ENCODE measurements around the gene KRTAP4-2.
"Not testable (repeated sequence)": the region's sequence is repeated elsewhere in the genome, so short reads cannot be mapped to it uniquely, and the experiment has no call there.

Gene KRTAP4-2

GRCh38 chr17:41211845-41212466 lies 33.9 kb upstream of the KRTAP4-2 start:
- Mint-ChIP-seq H3K9me3 (peaks cover 20% of the 10 kb centered on the region), H3K27ac (no peak overlapping the region), H3K4me3 (no peak overlapping the region), H3K27me3 (ENCODE audit: low read depth, poor library complexity) (peaks cover 5% of the 10 kb centered on the region), H3K36me3 (ENCODE audit: low read depth) (no peaks in the 10 kb centered on the region), H3K4me1 (no peaks in the 10 kb centered on the region)
- TF ChIP-seq CTCF (IDR thresholded peaks at IDR 0.05) = no peak
- no peak for DNase-seq

- Mint-ChIP-seq H3K27ac (no peak overlapping the region), H3K27me3 (ENCODE audit: low read depth, poor library complexity) (peaks cover 4% of the 10 kb centered on the region), H3K4me3 (no peak overlapping the region), H3K9me3 (peaks cover 4% of the 10 kb centered on the region), H3K4me1 (no peaks in the 10 kb centered on the region), H3K36me3 (ENCODE audit: low read depth) (no peaks in the 10 kb centered on the region)
- TF ChIP-seq CTCF (IDR thresholded peaks at IDR 0.05) = no peak
- DNase-seq = no peak
Observed at GRCh38 chr17:41199421-41200078, 21.5 kb upstream of the KRTAP4-2 start.

GRCh38 chr17:41196068-41196467 lies 18.0 kb upstream of the KRTAP4-2 start:
- peaks cover 4% of the 10 kb centered on the region for H3K27me3 Mint-ChIP-seq (ENCODE audit: low read depth, poor library complexity)
- no peak for DNase-seq
- no peak overlapping the region for H3K4me3 Mint-ChIP-seq
- no peaks in the 10 kb centered on the region for H3K4me1 Mint-ChIP-seq
- no peaks in the 10 kb centered on the region for H3K36me3 Mint-ChIP-seq (ENCODE audit: low read depth)
- TF ChIP-seq CTCF (IDR thresholded peaks at IDR 0.05) = no peak
- peaks cover 8% of the 10 kb centered on the region for H3K9me3 Mint-ChIP-seq
- no peak overlapping the region for H3K27ac Mint-ChIP-seq

GRCh38 chr17:41190328-41190727 lies 12.3 kb upstream of the KRTAP4-2 start:
- no peak for TF ChIP-seq CTCF (IDR thresholded peaks at IDR 0.05)
- Mint-ChIP-seq H3K9me3 (peaks cover 4% of the 10 kb centered on the region), H3K27ac (no peak overlapping the region), H3K27me3 (ENCODE audit: low read depth, poor library complexity) (peaks cover 16% of the 10 kb centered on the region), H3K36me3 (ENCODE audit: low read depth) (no peaks in the 10 kb centered on the region), H3K4me1 (no peaks in the 10 kb centered on the region), H3K4me3 (no peak overlapping the region)
- no peak for DNase-seq

- not testable (repeated sequence) for H3K36me3 Mint-ChIP-seq (ENCODE audit: low read depth); H3K9me3 Mint-ChIP-seq; H3K27ac Mint-ChIP-seq; H3K4me3 Mint-ChIP-seq; H3K4me1 Mint-ChIP-seq; DNase-seq
- H3K27me3 Mint-ChIP-seq (ENCODE audit: low read depth, poor library complexity) = peaks cover 16% of the 10 kb centered on the region
Observed at GRCh38 chr17:41189837-41190318, 11.9 kb upstream of the KRTAP4-2 start, which contains the start of gene KRTAP9-1. KRTAP9-1 (plus strand) TSS chr17:41189887; CDS start chr17:41189887, 0 bp downstream.

- no peak for DNase-seq
- Mint-ChIP-seq H3K4me1 (no peaks in the 10 kb centered on the region), H3K9me3 (no peaks in the 10 kb centered on the region), H3K27ac (no peak overlapping the region), H3K36me3 (ENCODE audit: low read depth) (no peaks in the 10 kb centered on the region), H3K27me3 (ENCODE audit: low read depth, poor library complexity) (peaks cover 16% of the 10 kb centered on the region), H3K4me3 (no peak overlapping the region)
- no peak for TF ChIP-seq CTCF (IDR thresholded peaks at IDR 0.05)
Observed at GRCh38 chr17:41186872-41187271, 8.9 kb upstream of the KRTAP4-2 start.

All from nephron progenitor cell (in vitro differentiated cells).